Activated T-cell treated with anti-CD3 and anti-CD28 coated beads for 24 hours (primary cell): ENCODE results near the gene PCSK6.

Experiments
- DNase-seq: peaks from one replicate; pipeline ENCODE4 v3.0.0-alpha.2; 2020; ENCODE audit warnings: low read depth

PCSK6 gene

GRCh38 chr15:101275018-101275417, 214.5 kb downstream of the PCSK6 start:
- DNase-seq: no peak

DNA sequence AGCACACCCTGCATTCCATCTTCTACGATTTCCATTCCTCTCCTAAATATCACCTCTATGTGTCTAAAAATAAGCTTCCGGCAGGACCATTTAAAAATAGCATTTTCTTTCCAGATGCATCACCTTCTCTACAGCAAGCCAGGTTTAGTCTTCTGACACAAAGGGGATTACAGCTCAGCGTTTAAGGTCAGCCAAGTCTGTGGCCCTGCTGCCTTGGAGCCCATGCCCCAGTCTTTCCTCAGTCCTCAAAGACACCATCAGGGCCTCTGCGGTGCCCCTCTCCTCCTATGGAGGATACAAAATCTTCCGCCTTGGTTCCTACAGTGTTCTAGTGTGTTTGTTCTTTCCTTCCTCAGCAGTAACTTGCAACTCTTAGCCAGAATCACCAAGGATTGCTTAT, 216.0 kb downstream of the PCSK6 start:
- no peak for DNase-seq

DNA sequence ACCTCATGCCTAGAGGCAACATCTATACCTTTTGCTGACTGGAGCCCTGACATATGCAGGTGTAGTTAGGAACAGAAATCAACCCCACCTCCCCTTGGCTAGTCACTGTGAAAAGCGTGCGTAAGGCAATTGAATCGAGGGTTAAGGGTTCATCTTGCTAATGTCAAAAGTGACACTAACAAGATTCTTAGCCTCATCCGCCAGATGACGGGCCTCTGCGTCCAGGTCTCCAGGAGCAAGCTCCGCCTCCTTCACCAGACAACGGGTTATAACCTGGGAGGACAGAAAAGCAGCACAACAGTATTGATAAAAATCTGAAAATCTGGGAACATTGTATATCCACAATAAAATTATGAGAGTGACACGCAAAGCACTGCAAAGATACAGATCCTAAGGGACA, 216.9 kb downstream of the PCSK6 start:
- no peak for DNase-seq

DNA sequence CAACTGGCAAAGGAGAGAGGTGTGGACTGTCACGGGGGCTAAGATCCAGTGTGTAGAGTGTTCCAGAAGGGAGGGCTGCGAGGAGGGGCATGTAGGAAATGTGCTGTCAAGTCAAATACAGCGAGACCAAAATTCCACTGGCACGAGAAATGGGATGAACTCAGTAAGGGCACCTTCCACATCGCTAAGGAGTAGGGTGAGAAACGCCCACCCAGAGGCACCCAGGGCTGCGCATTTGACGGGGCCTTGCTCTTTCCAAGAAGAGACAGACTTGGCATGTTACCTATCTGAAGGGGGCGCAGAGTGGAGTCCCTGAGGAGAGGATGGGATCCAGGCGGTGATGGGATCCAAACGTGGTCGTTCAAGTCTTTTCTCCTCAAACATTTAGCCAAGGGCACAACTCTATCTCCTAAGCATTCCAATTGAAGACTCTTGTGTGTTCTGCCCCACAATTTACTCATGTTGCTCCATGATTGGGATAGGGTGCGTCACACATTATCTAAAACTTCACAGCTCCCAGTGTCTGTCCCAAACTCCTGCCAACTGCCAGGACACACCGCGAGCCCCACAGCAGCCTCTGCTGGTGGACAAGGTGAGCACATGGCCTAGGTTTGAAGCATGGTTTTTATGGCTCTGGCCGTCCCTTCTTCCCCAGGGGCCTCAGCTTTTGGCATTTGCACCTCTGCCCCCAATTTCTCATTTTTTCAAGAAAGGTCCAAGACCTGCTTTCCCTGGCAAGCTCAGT, 219.9 kb downstream of the PCSK6 start:
- no peak for DNase-seq

DNA sequence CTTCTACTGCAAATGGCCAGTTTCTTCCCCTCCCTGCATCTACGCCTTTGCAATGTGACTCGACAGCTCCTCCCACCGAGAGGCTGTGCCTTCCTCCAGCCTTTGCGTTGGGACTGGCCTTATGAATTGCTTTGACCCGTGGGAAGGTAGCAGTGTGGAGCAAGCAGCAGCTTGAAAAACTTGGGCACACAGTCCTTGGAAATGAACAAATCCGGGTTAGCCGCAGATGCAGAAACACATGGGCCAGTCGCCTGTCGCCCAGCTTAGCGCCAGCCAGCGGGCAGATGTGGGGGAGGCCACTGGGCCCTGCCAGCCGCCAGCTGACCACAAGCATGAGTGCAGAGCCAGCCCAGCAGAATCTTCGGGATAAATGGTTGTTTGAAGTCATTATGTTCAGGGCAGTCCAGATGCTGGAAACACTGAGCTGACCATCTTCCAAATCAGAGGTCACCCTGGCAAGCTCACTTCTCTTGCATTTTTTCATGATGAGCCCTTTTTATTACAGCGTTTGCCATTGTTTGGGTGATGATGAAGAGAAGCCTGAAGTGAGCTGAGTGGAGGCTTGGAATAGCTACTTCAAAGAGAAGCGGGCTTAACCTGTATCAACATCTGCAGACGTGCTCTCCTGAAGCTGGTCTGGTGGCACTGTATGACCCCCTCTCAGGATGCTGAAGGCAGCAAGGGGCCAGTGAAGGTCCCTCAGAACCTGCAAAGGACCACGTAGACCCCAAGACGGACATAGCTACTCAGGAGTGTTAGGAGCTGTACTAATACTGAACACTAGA, 222.0 kb downstream of the PCSK6 start:
- DNase-seq: no peak

DNA sequence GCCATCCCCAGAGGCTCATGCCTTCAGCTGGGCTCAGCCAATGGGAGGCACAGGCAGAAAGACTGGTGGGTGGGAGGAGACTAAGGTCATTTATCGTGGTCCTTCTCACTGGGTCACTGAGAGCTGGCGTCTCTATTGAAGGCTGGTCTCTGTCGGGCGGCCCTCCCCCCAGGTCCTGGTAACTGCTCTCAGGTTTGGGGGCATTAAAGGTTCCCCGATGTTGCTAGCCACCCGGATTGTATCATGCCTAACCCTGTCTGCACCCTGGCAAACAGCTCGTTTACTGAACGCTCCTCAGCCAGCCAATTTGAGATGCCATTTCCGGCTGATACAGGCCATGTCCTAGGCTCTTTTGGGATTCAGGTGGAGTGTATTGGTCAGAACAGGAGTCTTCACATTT, 222.7 kb downstream of the PCSK6 start:
- DNase-seq: no peak

DNA sequence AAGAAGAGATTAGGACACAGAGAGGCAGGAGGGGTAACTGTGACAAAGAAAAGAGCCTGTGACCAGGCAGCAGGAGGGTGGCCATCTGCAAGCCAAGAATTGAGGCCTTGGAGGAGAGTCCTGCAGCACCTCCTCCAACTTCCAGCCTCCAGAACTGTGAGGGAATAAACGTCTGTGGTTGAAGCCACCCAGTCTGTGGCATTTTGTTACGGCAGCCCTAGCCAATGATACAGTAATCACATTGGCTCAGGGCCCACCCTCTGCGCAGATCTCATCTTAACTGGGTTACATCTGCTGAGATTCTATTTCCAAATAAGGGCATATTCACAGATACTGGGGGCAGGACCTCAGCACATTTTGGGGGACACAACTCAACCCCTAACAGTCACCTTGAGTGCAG, 223.5 kb downstream of the PCSK6 start:
- no peak for DNase-seq

- no peak for DNase-seq
Measured at GRCh38 chr15:101264911-101265641, 224.4 kb downstream of the PCSK6 start.

DNA sequence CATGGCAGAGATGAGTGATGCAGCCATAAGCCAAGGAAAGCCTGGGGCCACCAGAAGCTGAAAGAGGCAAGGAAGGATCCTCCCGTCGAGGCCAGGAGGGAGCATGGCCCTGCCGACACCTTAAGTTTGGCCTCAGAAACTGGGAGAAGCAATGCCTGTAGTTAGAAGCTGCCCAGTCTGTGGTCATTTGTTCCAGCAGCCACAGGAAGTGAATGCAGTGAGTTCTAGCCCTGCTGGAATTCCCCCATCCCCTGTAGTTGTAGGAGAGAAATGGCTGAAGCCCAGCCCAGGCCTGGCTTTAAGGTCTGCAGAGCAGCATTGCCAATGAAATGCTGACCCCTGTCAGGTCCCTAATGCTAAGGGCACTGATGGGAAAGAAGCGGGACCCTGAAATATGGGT, 225.5 kb downstream of the PCSK6 start:
- no peak for DNase-seq

GRCh38 chr15:101262551-101262950, 227.0 kb downstream of the PCSK6 start:
- no peak for DNase-seq

GRCh38 chr15:101258238-101259144, 231.0 kb downstream of the PCSK6 start:
- peak; percentile 43 for DNase-seq

GRCh38 chr15:101256757-101257156, 232.8 kb downstream of the PCSK6 start:
- no peak for DNase-seq

DNA sequence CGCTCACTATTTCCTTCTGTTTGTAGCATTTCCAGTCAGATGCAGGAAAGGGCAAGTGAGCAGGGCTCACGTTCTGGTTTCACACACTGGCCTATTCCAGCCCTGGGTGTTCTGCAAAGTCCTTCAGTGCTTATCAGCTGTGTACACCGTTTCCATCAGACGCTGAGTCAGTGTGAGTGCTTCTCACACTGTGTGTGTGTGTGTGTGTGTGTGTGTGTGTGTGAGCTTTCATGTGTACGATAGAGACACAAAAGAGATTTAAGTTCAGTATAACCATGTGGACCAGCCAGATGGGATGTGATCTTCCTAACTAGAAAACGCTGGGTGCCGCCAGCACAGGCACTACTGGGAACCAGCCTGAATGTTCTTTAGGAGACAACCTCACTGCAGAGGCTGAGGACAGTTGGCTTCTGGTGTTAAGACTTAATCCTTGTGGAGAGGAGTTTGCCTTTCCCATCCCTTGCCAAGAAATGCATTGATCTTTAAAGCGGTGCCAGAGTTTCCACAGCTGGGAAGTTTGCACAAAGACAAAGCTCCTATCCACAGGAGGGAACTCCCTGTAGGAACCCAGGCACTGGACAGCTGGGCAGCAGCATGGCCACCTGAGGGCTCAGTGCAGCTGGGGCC, 233.8 kb downstream of the PCSK6 start:
- no peak for DNase-seq

DNA sequence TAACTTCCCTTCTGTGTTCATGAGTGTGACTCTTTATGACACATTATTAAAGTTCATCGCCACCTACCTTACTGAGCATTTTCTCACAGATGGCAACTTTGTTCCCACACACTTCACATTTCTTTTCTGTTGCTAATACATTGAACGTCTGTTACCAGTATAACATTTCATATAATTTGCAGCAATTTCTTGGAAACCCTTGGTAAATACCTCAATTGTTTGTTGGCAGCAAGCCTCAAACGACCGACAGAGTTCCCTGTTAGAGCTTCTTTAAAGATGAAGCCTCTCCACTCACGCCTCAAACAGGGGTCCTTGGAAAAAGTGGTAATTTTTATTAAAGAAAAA, 234.5 kb downstream of the PCSK6 start:
- DNase-seq: no peak

DNA sequence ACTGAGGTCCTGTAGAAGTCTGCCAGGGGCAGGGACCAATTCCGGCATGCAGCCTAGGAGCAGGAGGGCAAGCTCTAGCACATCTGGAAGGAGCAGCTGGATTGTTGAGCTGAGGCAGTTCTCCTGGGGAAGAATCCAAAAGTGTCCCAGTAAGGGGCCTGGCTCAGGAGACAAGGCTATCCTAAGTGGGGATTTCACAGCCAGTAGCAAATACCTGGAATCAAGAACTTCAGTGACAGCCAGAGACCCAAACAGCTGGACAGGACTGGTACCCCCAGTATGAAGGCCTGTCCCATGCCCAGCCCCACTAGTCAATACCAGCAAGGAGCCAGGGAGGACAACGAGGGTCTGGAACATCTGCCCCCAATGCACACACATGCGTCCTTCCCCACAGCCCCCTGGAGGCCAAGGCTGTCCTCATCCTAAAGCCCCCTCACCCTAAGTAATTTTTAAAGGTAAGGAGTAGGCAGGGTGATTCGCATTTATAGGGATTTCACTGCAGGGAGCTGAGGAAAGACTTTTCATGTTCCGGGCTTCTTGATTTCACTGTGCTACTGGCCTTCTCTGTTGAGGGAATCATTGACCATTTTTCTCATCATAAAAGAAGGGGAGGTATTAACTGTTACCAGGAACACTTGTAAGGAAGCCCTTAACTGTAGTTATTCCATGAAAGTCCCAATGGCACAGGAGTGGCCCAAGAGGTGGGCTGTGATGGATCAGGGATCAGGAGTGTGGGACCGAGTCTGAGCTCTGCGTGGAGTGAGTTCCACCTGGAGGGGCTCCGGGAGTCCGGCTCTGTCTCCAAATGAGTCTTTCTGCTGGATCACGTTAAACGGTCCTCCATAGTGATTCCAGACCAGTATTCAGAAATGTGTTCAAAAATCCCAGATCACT, 235.1 kb downstream of the PCSK6 start:
- DNase-seq: no peak
